CD4-positive, alpha-beta memory T cell (primary cell): ENCODE measurements around the gene CDRT15. TPM values are rescaled to one million over a fixed set of nuclear protein-coding genes. Genes with fewer than 3 reads are reported as not detected.

ENCODE experiments used
- CTCF ChIA-PET: fragments of 350-600 bp; sonication (Branson Sonifier 250); formaldehyde crosslinking; loops from one replicate; lab custom pipeline; 2021; ENCODE audit warnings: inconsistent platforms; ENCODE audit not compliant: partially characterized antibody; lab: Charles Lee
- POLR2A ChIA-PET: fragments of 350-600 bp; sonication (Branson Sonifier 250); formaldehyde crosslinking; loops from one replicate; lab custom pipeline; 2021; ENCODE audit not compliant: partially characterized antibody; lab: Charles Lee
- DNase-seq, 5 donors: peaks; one replicate each; pipeline versions ENCODE4 v3.0.0 to v3.0.0-alpha.2; 2020 to 2022; ENCODE audit warnings: mixed read lengths in 1 of 5
- H3K27ac ChIP-seq: one replicate; pipeline ENCODE4 v1.7.0; 2013; ENCODE audit warnings: low read depth, low read length
- H3K27me3 ChIP-seq: 2 replicates; pipeline ENCODE4 v1.7.0; 2013; ENCODE audit warnings: mild to moderate bottlenecking, low read length, moderate library complexity; ENCODE audit not compliant: insufficient read depth
- H3K36me3 ChIP-seq: 2 replicates; pipeline ENCODE4 v1.7.0; 2013; ENCODE audit warnings: mild to moderate bottlenecking, low read length, moderate library complexity; ENCODE audit not compliant: insufficient read depth
- H3K4me1 ChIP-seq: 2 replicates; pipeline ENCODE4 v1.7.0; 2013; ENCODE audit warnings: mild to moderate bottlenecking, low read length, moderate library complexity; ENCODE audit not compliant: insufficient read depth
- H3K4me3 ChIP-seq, 2 donors: one replicate each; pipeline ENCODE4 v1.7.0; 2013; ENCODE audit warnings: low read length in 2 of 2, mild to moderate bottlenecking in 1 of 2
- H3K9me3 ChIP-seq, 2 donors: one replicate each; pipeline ENCODE4 v1.7.0; 2013; ENCODE audit warnings: low read length in 2 of 2, control low read depth in 1 of 2; ENCODE audit not compliant: control insufficient read depth in 1 of 2
- H3K27ac Mint-ChIP-seq, 7 donors: one replicate each; pipeline ENCODE4 v1.8.0; 2020 to 2021; ENCODE audit warnings: mixed read lengths in 7 of 7, mild to moderate bottlenecking in 6 of 7, inconsistent platforms in 3 of 7, moderate library complexity in 3 of 7
- H3K27me3 Mint-ChIP-seq, 2 donors: one replicate each; pipeline ENCODE4 v1.8.0; 2020 to 2021; ENCODE audit warnings: mixed read lengths in 2 of 2
- H3K36me3 Mint-ChIP-seq, 2 donors: one replicate each; pipeline ENCODE4 v1.8.0; 2020 to 2021; ENCODE audit warnings: mixed read lengths in 2 of 2, inconsistent platforms in 1 of 2, mild to moderate bottlenecking in 1 of 2
- H3K4me1 Mint-ChIP-seq, 4 donors: one replicate each; pipeline ENCODE4 v1.8.0; 2020 to 2021; ENCODE audit warnings: mixed read lengths in 4 of 4, mild to moderate bottlenecking in 1 of 4
- H3K4me3 Mint-ChIP-seq, 8 donors: one replicate each; pipeline ENCODE4 v1.8.0; 2020 to 2021; ENCODE audit warnings: mixed read lengths in 8 of 8, mild to moderate bottlenecking in 7 of 8, moderate library complexity in 6 of 8, inconsistent platforms in 3 of 8
- H3K9me3 Mint-ChIP-seq, 8 donors: one replicate each; pipeline ENCODE4 v1.8.0; 2020 to 2021; ENCODE audit warnings: mixed read lengths in 8 of 8, mild to moderate bottlenecking in 5 of 8, inconsistent platforms in 3 of 8, moderate library complexity in 1 of 8
- intact Hi-C: fragments of 100-400 bp; cut with micrococcal nuclease; formaldehyde crosslinking; loops from one replicate; pipeline ENCODE4 v1.15.1; 2023
- polyA plus RNA-seq, 2 donors: library from polyadenylated mRNA; unstranded; fragments of 300-500 nt; fragmentation: Illumina TruSeq; gene quantifications; one replicate each; pipeline ENCODE4 v1.2.3, GENCODE V29; 2021
- total RNA-seq, 2 experiments: library from RNA; stranded (reverse); gene quantifications; one replicate each; pipeline ENCODE4 v1.2.3, GENCODE V29; 2021

CDRT15 gene
- total and polyA plus RNA-seq, 4 experiments from 2014 or later: not detected

- DNase-seq: no peak
- intact Hi-C loops: no loop called here
- Histone ChIP-seq H3K27me3 (no peaks in the 10 kb centered on the region), H3K36me3 (no peaks in the 10 kb centered on the region), H3K27ac (no peak overlapping the region), H3K4me3 (no peak overlapping the region), H3K9me3 (no peaks in the 10 kb centered on the region), H3K4me1 (no peaks in the 10 kb centered on the region)
- ChIA-PET POLR2A (no interaction called here), CTCF (interaction anchor here (0.8 kb wide), 1 partner anchor 30 kb away, joined by 3 read pairs; no protein-coding TSS in a partner anchor)
- Mint-ChIP-seq H3K4me1 (peaks cover 0 to 5% (median 3%) of the 10 kb centered on the region in 4 donors), H3K9me3 (peaks cover 0 to 2% (median 0%) of the 10 kb centered on the region in 8 donors), H3K36me3 (peaks cover 0 to 2% of the 10 kb centered on the region in 2 donors), H3K27ac (no peak overlapping the region), H3K4me3 (no peak overlapping the region), H3K27me3 (no peaks in the 10 kb centered on the region)
Measured at GRCh38 chr17:14227052-14227451, 9.6 kb downstream of the CDRT15 start.

GRCh38 chr17:14225254-14225980, 11.2 kb downstream of the CDRT15 start:
- no peak overlapping the region for H3K27ac Mint-ChIP-seq

GRCh38 chr17:14222611-14223010, 14.1 kb downstream of the CDRT15 start:
- Histone ChIP-seq H3K36me3 (no peaks in the 10 kb centered on the region), H3K4me3 (no peak overlapping the region), H3K4me1 (no peaks in the 10 kb centered on the region), H3K27me3 (no peaks in the 10 kb centered on the region), H3K9me3 (no peaks in the 10 kb centered on the region), H3K27ac (no peak overlapping the region)
- Mint-ChIP-seq H3K27me3 (no peaks in the 10 kb centered on the region), H3K9me3 (no peaks in the 10 kb centered on the region), H3K27ac (peak overlapping the region in 1 of 7 donors; percentile 6), H3K36me3 (peaks cover 0 to 2% of the 10 kb centered on the region in 2 donors), H3K4me3 (no peak overlapping the region), H3K4me1 (peaks cover 0 to 5% (median 3%) of the 10 kb centered on the region in 4 donors)
- DNase-seq: no peak
- ChIA-PET CTCF (no interaction called here), POLR2A (no interaction called here)
- intact Hi-C loops: no loop called here

More at GRCh38 chr17:14225254-14225980, 11.2 kb downstream of the CDRT15 start:
- POLR2A ChIA-PET: no interaction called here
- H3K4me1 ChIP-seq: no peaks in the 10 kb centered on the region
- Mint-ChIP-seq H3K4me3 (no peak overlapping the region), H3K4me1 (peaks cover 0 to 5% (median 2%) of the 10 kb centered on the region in 4 donors), H3K9me3 (no peaks in the 10 kb centered on the region), H3K27me3 (no peaks in the 10 kb centered on the region), H3K36me3 (peaks cover 0 to 2% of the 10 kb centered on the region in 2 donors)
- no peaks in the 10 kb centered on the region for H3K27me3 ChIP-seq
- CTCF ChIA-PET: no interaction called here
- no peak overlapping the region for H3K27ac ChIP-seq
- H3K36me3 ChIP-seq: no peaks in the 10 kb centered on the region
- intact Hi-C loops: no loop called here
- no peak for DNase-seq
- H3K4me3 ChIP-seq: no peak overlapping the region
- H3K9me3 ChIP-seq: no peaks in the 10 kb centered on the region

- Mint-ChIP-seq H3K4me3 (no peak overlapping the region), H3K9me3 (no peaks in the 10 kb centered on the region), H3K4me1 (peaks cover 9 to 21% (median 18%) of the 10 kb centered on the region in 4 donors), H3K36me3 (peaks cover 6 to 34% of the 10 kb centered on the region in 2 donors), H3K27ac (no peak overlapping the region), H3K27me3 (no peaks in the 10 kb centered on the region)
- POLR2A ChIA-PET: interaction anchor here (1.3 kb wide), 1 partner anchor 86 kb away, joined by 3 read pairs; the partner anchor contains the start of gene HS3ST3B1
- CTCF ChIA-PET: interaction anchor here (0.7 to 2.0 kb wide), 3 partner anchors 8 to 17 kb away, joined by 3 to 7 read pairs (median 5); no protein-coding TSS in a partner anchor
- no peak overlapping the region for H3K4me3 ChIP-seq
- H3K27me3 ChIP-seq: no peaks in the 10 kb centered on the region
- intact Hi-C loops: no loop called here
- H3K27ac ChIP-seq: no peak overlapping the region
- no peaks in the 10 kb centered on the region for H3K36me3 ChIP-seq
- no peak for DNase-seq
- H3K4me1 ChIP-seq: peaks cover 5% of the 10 kb centered on the region
- H3K9me3 ChIP-seq: no peaks in the 10 kb centered on the region
Measured at GRCh38 chr17:14214271-14214670, 22.4 kb downstream of the CDRT15 start.

GRCh38 chr17:14212401-14212800, 24.3 kb downstream of the CDRT15 start:
- peaks cover 13 to 33% (median 26%) of the 10 kb centered on the region in 4 donors for H3K4me1 Mint-ChIP-seq
- no peak overlapping the region for H3K27ac Mint-ChIP-seq

GRCh38 chr17:14211801-14212200, 24.9 kb downstream of the CDRT15 start:
- H3K27me3 ChIP-seq: no peaks in the 10 kb centered on the region
- no peaks in the 10 kb centered on the region for H3K9me3 ChIP-seq
- H3K27ac ChIP-seq: no peak overlapping the region
- no peak for DNase-seq
- Mint-ChIP-seq H3K36me3 (peaks cover 14 to 42% of the 10 kb centered on the region in 2 donors), H3K27me3 (no peaks in the 10 kb centered on the region), H3K27ac (peak overlapping the region in 3 of 7 donors; percentile 55 to 77 (median 59)), H3K9me3 (no peaks in the 10 kb centered on the region), H3K4me1 (peaks cover 15 to 39% (median 28%) of the 10 kb centered on the region in 4 donors), H3K4me3 (no peak overlapping the region)
- POLR2A ChIA-PET: no interaction called here
- no peak overlapping the region for H3K4me3 ChIP-seq
- H3K4me1 ChIP-seq: peaks cover 13% of the 10 kb centered on the region
- intact Hi-C loops: no loop called here
- H3K36me3 ChIP-seq: no peaks in the 10 kb centered on the region
- CTCF ChIA-PET: interaction anchor here (1.1 to 1.6 kb wide), 4 partner anchors 8 to 715 kb away, joined by 3 to 5 read pairs (median 4); partner anchors contain the start of gene HS3ST3B1

More at GRCh38 chr17:14212401-14212800, 24.3 kb downstream of the CDRT15 start:
- no peaks in the 10 kb centered on the region for H3K27me3 Mint-ChIP-seq
- peaks cover 13 to 40% of the 10 kb centered on the region in 2 donors for H3K36me3 Mint-ChIP-seq
- DNase-seq: no peak
- Histone ChIP-seq H3K27ac (no peak overlapping the region), H3K9me3 (no peaks in the 10 kb centered on the region), H3K4me3 (no peak overlapping the region), H3K4me1 (peaks cover 9% of the 10 kb centered on the region), H3K36me3 (no peaks in the 10 kb centered on the region), H3K27me3 (no peaks in the 10 kb centered on the region)
- ChIA-PET POLR2A (no interaction called here), CTCF (interaction anchor here (1.1 to 1.6 kb wide), 4 partner anchors 9 to 714 kb away, joined by 3 to 5 read pairs (median 4); partner anchors contain the start of gene HS3ST3B1)
- intact Hi-C loops: no loop called here
- H3K4me3 Mint-ChIP-seq: no peak overlapping the region
- H3K9me3 Mint-ChIP-seq: no peaks in the 10 kb centered on the region

- H3K4me3 Mint-ChIP-seq: no peak overlapping the region
- no peaks in the 10 kb centered on the region for H3K9me3 Mint-ChIP-seq
- H3K27me3 Mint-ChIP-seq: no peaks in the 10 kb centered on the region
- no peak overlapping the region for H3K27ac ChIP-seq
- H3K4me1 ChIP-seq: peaks cover 19% of the 10 kb centered on the region
- CTCF ChIA-PET: interaction anchor here (1.1 to 1.6 kb wide), 4 partner anchors 8 to 715 kb away, joined by 3 to 5 read pairs (median 4); partner anchors contain the start of gene HS3ST3B1
- peak overlapping the region in 3 of 7 donors; percentile 55 to 77 (median 59) for H3K27ac Mint-ChIP-seq
- peaks cover 14 to 42% of the 10 kb centered on the region in 2 donors for H3K36me3 Mint-ChIP-seq
- no peak overlapping the region for H3K4me3 ChIP-seq
- POLR2A ChIA-PET: no interaction called here
- intact Hi-C loops: no loop called here
- no peaks in the 10 kb centered on the region for H3K36me3 ChIP-seq
- no peak for DNase-seq
- H3K27me3 ChIP-seq: no peaks in the 10 kb centered on the region
- peaks cover 18 to 45% (median 31%) of the 10 kb centered on the region in 4 donors for H3K4me1 Mint-ChIP-seq
- no peaks in the 10 kb centered on the region for H3K9me3 ChIP-seq
Measured at GRCh38 chr17:14211246-14211645, 25.4 kb downstream of the CDRT15 start.
